Measurements from ENCODE around the gene CNOT8.
"Not testable (repeated sequence)": the region's sequence is repeated elsewhere in the genome, so short reads cannot be mapped to it uniquely, and the experiment has no call there.

CNOT8 gene

GRCh38 chr5:154858297-154858971 lies at the start of gene CNOT8:
TSS of gene CNOT8 (plus strand) at chr5:154858627. CDS start at chr5:154863279, 4,652 bp downstream.
- peak; percentile 98 for DNase-seq

GRCh38 chr5:154811239-154811638 lies 47.2 kb upstream of the CNOT8 start:
- no peak for DNase-seq

- peak; percentile 55 for DNase-seq
Measured at GRCh38 chr5:154811653-154812465, 46.6 kb upstream of the CNOT8 start.

GRCh38 chr5:154813158-154813557 lies 45.3 kb upstream of the CNOT8 start:
- DNase-seq = no peak

GRCh38 chr5:154813736-154814135 lies 44.7 kb upstream of the CNOT8 start:
- no peak for DNase-seq

GRCh38 chr5:154815025-154815424 lies 43.4 kb upstream of the CNOT8 start:
- no peak for DNase-seq

GRCh38 chr5:154815684-154816247 lies 42.7 kb upstream of the CNOT8 start:
- DNase-seq = no peak

GRCh38 chr5:154816891-154817492 lies 41.4 kb upstream of the CNOT8 start:
- no peak for DNase-seq

GRCh38 chr5:154817815-154818214 lies 40.6 kb upstream of the CNOT8 start:
- DNase-seq = no peak

GRCh38 chr5:154818471-154819116 lies 39.8 kb upstream of the CNOT8 start:
- DNase-seq = no peak

GRCh38 chr5:154819546-154819945 lies 38.9 kb upstream of the CNOT8 start:
- DNase-seq = no peak

- no peak for DNase-seq
Measured at GRCh38 chr5:154820383-154820782, 38.0 kb upstream of the CNOT8 start.

GRCh38 chr5:154822896-154823295 lies 35.5 kb upstream of the CNOT8 start:
- not testable (repeated sequence) for DNase-seq

- no peak for DNase-seq
Measured at GRCh38 chr5:154823605-154824004, 34.8 kb upstream of the CNOT8 start.

- no peak for DNase-seq
Measured at GRCh38 chr5:154824070-154824469, 34.4 kb upstream of the CNOT8 start.

- DNase-seq = no peak
Measured at GRCh38 chr5:154829181-154829588, 29.2 kb upstream of the CNOT8 start.

- DNase-seq = no peak
Measured at GRCh38 chr5:154829589-154830218, 28.7 kb upstream of the CNOT8 start.

- no peak for DNase-seq
Measured at GRCh38 chr5:154830219-154830595, 28.2 kb upstream of the CNOT8 start.

GRCh38 chr5:154830596-154830995 lies 27.8 kb upstream of the CNOT8 start:
- no peak for DNase-seq

GRCh38 chr5:154831451-154831850 lies 27.0 kb upstream of the CNOT8 start:
- no peak for DNase-seq

- not testable (repeated sequence) for DNase-seq
Measured at GRCh38 chr5:154832804-154833203, 25.6 kb upstream of the CNOT8 start.

- DNase-seq = no peak
Measured at GRCh38 chr5:154834053-154834452, 24.4 kb upstream of the CNOT8 start.

GRCh38 chr5:154835701-154836052 lies 22.8 kb upstream of the CNOT8 start:
- not testable (repeated sequence) for DNase-seq

Data from HCEC 1CT (cell line).